SU-DHL-6 (cell line): ENCODE results near the gene ST6GAL1.

ENCODE experiments used
- H2AFZ ChIP-seq: fragments of 200-600 bp; sonication (generic); 2 replicates; pipeline ENCODE4 v1.6.1; 2014; ENCODE audit warnings: low read depth, mild to moderate bottlenecking, moderate library complexity, mixed read lengths, antibody characterized with exemption, low read length; ENCODE audit not compliant: severe bottlenecking
- H3F3A ChIP-seq: fragments of 200-600 bp; shearing (Covaris generic); 2 replicates; pipeline ENCODE4 v1.6.0; 2016; ENCODE audit warnings: antibody characterized with exemption, mild to moderate bottlenecking; ENCODE audit not compliant: insufficient read depth
- H3K27ac ChIP-seq: fragments of 200-600 bp; sonication (generic); 2 replicates; pipeline ENCODE4 v1.5.1; 2016; ENCODE audit warnings: low read depth, mild to moderate bottlenecking, low read length, moderate library complexity, mixed read lengths
- H3K27me3 ChIP-seq: fragments of 200-600 bp; sonication (generic), shearing (Covaris generic); 2 replicates; pipeline ENCODE4 v1.6.0; 2014; ENCODE audit warnings: mild to moderate bottlenecking, low read length
- H3K36me3 ChIP-seq: fragments of 200-600 bp; sonication (generic); 2 replicates; pipeline ENCODE4 v1.6.1; 2014; ENCODE audit warnings: mild to moderate bottlenecking, low read length, mixed read lengths
- H3K4me2 ChIP-seq: fragments of 300-600, 200-600 bp; shearing (Covaris generic), sonication (generic); 2 replicates; pipeline ENCODE4 v1.6.0; 2014; ENCODE audit warnings: low read length, low read depth, mild to moderate bottlenecking; ENCODE audit not compliant: poor library complexity, severe bottlenecking
- H3K4me3 ChIP-seq: fragments of 200-600 bp; sonication (generic); 2 replicates; pipeline ENCODE4 v1.5.1; 2014; ENCODE audit warnings: antibody characterized with exemption, low read length, mild to moderate bottlenecking, mixed read lengths; ENCODE audit not compliant: insufficient read depth, poor library complexity, severe bottlenecking
- H3K79me2 ChIP-seq: fragments of 200-600 bp; sonication (generic); 2 replicates; pipeline ENCODE4 v1.6.1; 2014; ENCODE audit warnings: mild to moderate bottlenecking, low read length, moderate library complexity; ENCODE audit not compliant: insufficient read depth
- H3K9ac ChIP-seq: fragments of 200-600 bp; sonication (generic); 2 replicates; pipeline ENCODE4 v1.7.0; 2014; ENCODE audit warnings: mild to moderate bottlenecking, low read length
- H3K9me2 ChIP-seq: fragments of 200-600 bp; sonication (generic); replicated peaks from 2 replicates; pipeline ENCODE4 v1.6.1; 2014; ENCODE audit warnings: low read length; ENCODE audit not compliant: insufficient read depth
- H3K9me3 ChIP-seq: fragments of 200-600 bp; sonication (generic); 2 replicates; pipeline ENCODE4 v1.6.1; 2014; ENCODE audit warnings: low read length, mixed read lengths; ENCODE audit not compliant: insufficient read depth
- H4K20me1 ChIP-seq: fragments of 200-600 bp; sonication (generic); 2 replicates; pipeline ENCODE4 v1.6.1; 2014; ENCODE audit warnings: low read depth, mild to moderate bottlenecking, antibody characterized with exemption, low read length, moderate library complexity, mixed read lengths
- EZH2phosphoT487 ChIP-seq: fragments of 200-600 bp; sonication (generic), shearing (Covaris generic); conservative IDR thresholded peaks from 2 replicates; pipeline ENCODE4 v1.6.1; 2018; ENCODE audit warnings: mild to moderate bottlenecking, antibody characterized with exemption, low read length, moderate library complexity, mixed read lengths
- TF ChIP-seq, protein P1 (sequence below): fragments of 200-600 bp; sonication (generic); IDR thresholded peaks from one replicate; pipeline ENCODE4 v1.5.1; 2017; ENCODE audit warnings: antibody characterized with exemption, mild to moderate bottlenecking, low read length, moderate library complexity; ENCODE audit not compliant: insufficient read depth, poor library complexity, severe bottlenecking

ST6GAL1 gene

DNA sequence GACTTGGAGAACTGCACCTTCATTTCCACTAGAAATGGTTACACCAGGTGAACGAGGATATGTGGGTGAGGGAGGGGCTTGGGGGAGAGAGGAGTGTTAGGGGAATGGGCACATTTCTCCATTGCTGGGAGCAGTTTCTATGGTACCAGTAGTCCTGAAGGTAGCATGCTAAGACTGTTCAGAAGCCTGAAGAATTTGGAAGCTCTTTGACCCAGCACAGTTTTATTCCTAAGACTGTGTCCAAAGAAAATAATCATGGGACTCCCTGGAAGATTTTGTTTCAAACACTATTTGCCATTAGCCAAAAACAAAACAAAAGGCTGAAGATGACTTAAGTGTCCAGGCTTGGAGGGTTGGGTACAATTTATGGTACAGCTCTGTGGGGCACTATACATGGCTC is 32.1 kb downstream of the ST6GAL1 start:
- H3K4me3 ChIP-seq: no peak overlapping the region
- no peaks in the 10 kb centered on the region for H3K36me3 ChIP-seq
- no peak overlapping the region for H2AFZ ChIP-seq
- H3K9ac ChIP-seq: no peak overlapping the region
- H3K27me3 ChIP-seq: no peaks in the 10 kb centered on the region
- no peak overlapping the region for H3K4me2 ChIP-seq
- no peak overlapping the region for H3K27ac ChIP-seq
- H3K9me2 ChIP-seq: no peaks in the 10 kb centered on the region
- no peak for TF ChIP-seq EZH2phosphoT487
- TF ChIP-seq, protein P1, sequence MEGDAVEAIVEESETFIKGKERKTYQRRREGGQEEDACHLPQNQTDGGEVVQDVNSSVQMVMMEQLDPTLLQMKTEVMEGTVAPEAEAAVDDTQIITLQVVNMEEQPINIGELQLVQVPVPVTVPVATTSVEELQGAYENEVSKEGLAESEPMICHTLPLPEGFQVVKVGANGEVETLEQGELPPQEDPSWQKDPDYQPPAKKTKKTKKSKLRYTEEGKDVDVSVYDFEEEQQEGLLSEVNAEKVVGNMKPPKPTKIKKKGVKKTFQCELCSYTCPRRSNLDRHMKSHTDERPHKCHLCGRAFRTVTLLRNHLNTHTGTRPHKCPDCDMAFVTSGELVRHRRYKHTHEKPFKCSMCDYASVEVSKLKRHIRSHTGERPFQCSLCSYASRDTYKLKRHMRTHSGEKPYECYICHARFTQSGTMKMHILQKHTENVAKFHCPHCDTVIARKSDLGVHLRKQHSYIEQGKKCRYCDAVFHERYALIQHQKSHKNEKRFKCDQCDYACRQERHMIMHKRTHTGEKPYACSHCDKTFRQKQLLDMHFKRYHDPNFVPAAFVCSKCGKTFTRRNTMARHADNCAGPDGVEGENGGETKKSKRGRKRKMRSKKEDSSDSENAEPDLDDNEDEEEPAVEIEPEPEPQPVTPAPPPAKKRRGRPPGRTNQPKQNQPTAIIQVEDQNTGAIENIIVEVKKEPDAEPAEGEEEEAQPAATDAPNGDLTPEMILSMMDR: no peak
- no peaks in the 10 kb centered on the region for H3K9me3 ChIP-seq
- H3K79me2 ChIP-seq: peaks cover 30% of the 10 kb centered on the region
- H3F3A ChIP-seq: peaks cover 9% of the 10 kb centered on the region; the same call in 1 of the 2 replicates
- H4K20me1 ChIP-seq: no peaks in the 10 kb centered on the region

- no peaks in the 10 kb centered on the region for H3K9me2 ChIP-seq
- H3K36me3 ChIP-seq: peaks cover 5% of the 10 kb centered on the region; the same call in 1 of the 2 replicates
- H3F3A ChIP-seq: peaks cover 4% of the 10 kb centered on the region; the same call in 1 of the 2 replicates
- H3K27ac ChIP-seq: no peak overlapping the region
- TF ChIP-seq, protein P1: no peak
- TF ChIP-seq EZH2phosphoT487: no peak
- no peak overlapping the region for H3K4me2 ChIP-seq
- peaks cover 20% of the 10 kb centered on the region; the same call in 1 of the 2 replicates for H3K79me2 ChIP-seq
- no peak overlapping the region for H3K9ac ChIP-seq
- no peak overlapping the region for H2AFZ ChIP-seq
- no peak overlapping the region for H3K4me3 ChIP-seq
- H3K9me3 ChIP-seq: no peaks in the 10 kb centered on the region
- no peaks in the 10 kb centered on the region for H3K27me3 ChIP-seq
- H4K20me1 ChIP-seq: no peaks in the 10 kb centered on the region
These were observed 33.3 kb downstream of the ST6GAL1 start for GRCh38 chr3:186963636-186964035.

- Histone ChIP-seq H3K9ac (no peak overlapping the region), H3K79me2 (peaks cover 17% of the 10 kb centered on the region; the same call in 1 of the 2 replicates), H3K4me3 (no peak overlapping the region), H3K9me2 (no peaks in the 10 kb centered on the region), H3K27ac (no peak overlapping the region; the same call in 1 of the 2 replicates), H3K36me3 (peaks cover 5% of the 10 kb centered on the region; the same call in 1 of the 2 replicates), H4K20me1 (no peaks in the 10 kb centered on the region), H3K9me3 (no peaks in the 10 kb centered on the region), H3K27me3 (no peaks in the 10 kb centered on the region), H3F3A (peaks cover 3% of the 10 kb centered on the region; the same call in 1 of the 2 replicates), H3K4me2 (no peak overlapping the region), H2AFZ (no peak overlapping the region)
- no peak for TF ChIP-seq EZH2phosphoT487
These were observed 33.7 kb downstream of the ST6GAL1 start for GRCh38 chr3:186964071-186964470.

DNA sequence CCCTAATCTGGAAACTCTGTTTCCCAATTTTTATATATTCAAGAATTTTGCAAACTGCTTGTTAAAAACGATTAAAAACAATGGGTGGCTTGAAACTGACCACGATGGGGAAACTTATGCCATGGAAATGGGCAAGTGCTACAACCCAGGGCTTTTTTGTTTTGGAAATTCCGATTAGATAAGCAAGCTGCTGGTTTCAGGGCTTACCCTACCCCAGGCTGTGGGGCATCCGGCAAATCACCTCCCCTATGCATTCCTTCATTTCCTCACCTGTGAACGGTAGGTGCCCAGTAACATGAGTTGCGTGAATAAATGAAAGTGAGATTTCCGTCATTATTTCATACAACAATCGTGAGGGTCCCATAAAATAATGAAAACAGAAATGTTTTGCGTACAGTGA is 34.3 kb downstream of the ST6GAL1 start:
- H3F3A ChIP-seq: no peaks in the 10 kb centered on the region
- no peak overlapping the region for H3K9ac ChIP-seq
- TF ChIP-seq EZH2phosphoT487: no peak
- TF ChIP-seq, protein P1: no peak
- H4K20me1 ChIP-seq: no peaks in the 10 kb centered on the region
- H2AFZ ChIP-seq: no peak overlapping the region
- no peak overlapping the region for H3K4me2 ChIP-seq
- H3K79me2 ChIP-seq: peaks cover 12% of the 10 kb centered on the region; the same call in 1 of the 2 replicates
- peaks cover 5% of the 10 kb centered on the region; the same call in 1 of the 2 replicates for H3K36me3 ChIP-seq
- no peaks in the 10 kb centered on the region for H3K9me3 ChIP-seq
- H3K27ac ChIP-seq: no peak overlapping the region
- H3K9me2 ChIP-seq: no peaks in the 10 kb centered on the region
- no peaks in the 10 kb centered on the region for H3K27me3 ChIP-seq
- no peak overlapping the region for H3K4me3 ChIP-seq
